Body of pancreas (tissue), 4 donors: ENCODE results near the gene GBP7.

Source experiments
- CTCF ChIP-seq, 7 experiments: fragments of 450-650 bp in 4 of 7; fragments of 200-600 bp in 3 of 7; sonication (generic) in 3 of 7; IDR thresholded peaks; one replicate each; pipeline ENCODE4 v1.5.1; 2016 to 2019; ENCODE audit warnings: antibody characterized with exemption in 7 of 7
- POLR2A ChIP-seq, 3 donors: fragments of 450-650 bp; IDR thresholded peaks; one replicate each; pipeline ENCODE4 v1.6.1; 2016; ENCODE audit warnings: antibody characterized with exemption in 3 of 3, mild to moderate bottlenecking in 2 of 3

GRCh38 chr1:89198081-89198480 is 22.3 kb upstream of the GBP7 start:
- no peak for TF ChIP-seq POLR2A (IDR thresholded peaks at IDR 0.05)
- no peak for TF ChIP-seq CTCF (IDR thresholded peaks at IDR 0.05)
